ENCODE data around the gene SCRG1. TPM values are rescaled to one million over a fixed set of nuclear protein-coding genes. Genes with fewer than 3 reads are reported as not detected.

SCRG1 gene
- total RNA-seq, 2 donors from 2014 or later, result not detected

GRCh38 chr4:173401063-173401462, 2.1 kb upstream of the SCRG1 start:
- no peaks in the 10 kb centered on the region for H3K27me3 Mint-ChIP-seq (ENCODE audit: low read depth)
- H3K9me3 Mint-ChIP-seq, result no peaks in the 10 kb centered on the region
- H3K4me3 Mint-ChIP-seq, result no peak overlapping the region
- peaks cover 6% of the 10 kb centered on the region for H3K4me1 Mint-ChIP-seq (ENCODE audit: low read depth)
- DNase-seq (no peak), ATAC-seq (replicated peaks in 1 of 2) (no peak)
- no peaks in the 10 kb centered on the region for H3K36me3 Mint-ChIP-seq (ENCODE audit: insufficient read depth in 2 of 2)
- no peak overlapping the region for H3K27ac Mint-ChIP-seq

DNA sequence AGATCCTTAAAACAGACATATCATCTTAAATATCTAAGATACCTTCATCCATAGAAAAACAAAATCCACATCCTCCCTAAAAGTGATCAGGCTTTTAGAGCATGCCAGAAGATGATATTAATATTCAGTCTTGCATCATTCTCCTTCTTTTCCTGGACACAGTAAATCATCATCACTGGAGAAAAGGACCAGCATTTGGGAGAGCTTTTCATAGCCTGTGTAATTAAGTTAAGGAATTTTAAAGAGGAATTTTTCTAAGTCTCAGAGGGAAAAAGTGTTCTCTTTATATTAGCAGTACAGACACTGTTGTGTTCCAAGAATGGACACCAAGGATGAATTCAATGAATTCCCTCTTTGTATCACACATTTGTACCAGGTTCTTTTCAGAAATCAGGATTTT, 696 bp downstream of the SCRG1 start:
- ATAC-seq (replicated peaks in 1 of 2) (no peak), DNase-seq (no peak)
- Mint-ChIP-seq H3K27me3 (ENCODE audit: low read depth) (no peaks in the 10 kb centered on the region), H3K4me3 (no peak overlapping the region), H3K27ac (no peak overlapping the region), H3K9me3 (no peaks in the 10 kb centered on the region), H3K4me1 (ENCODE audit: low read depth) (no peaks in the 10 kb centered on the region), H3K36me3 (ENCODE audit: insufficient read depth in 2 of 2) (no peaks in the 10 kb centered on the region)

- H3K27me3 Mint-ChIP-seq (ENCODE audit: low read depth), result no peaks in the 10 kb centered on the region
- DNase-seq (no peak), ATAC-seq (replicated peaks in 1 of 2) (no peak)
- H3K9me3 Mint-ChIP-seq, result no peaks in the 10 kb centered on the region
- no peaks in the 10 kb centered on the region for H3K4me1 Mint-ChIP-seq (ENCODE audit: low read depth)
- H3K36me3 Mint-ChIP-seq (ENCODE audit: insufficient read depth in 2 of 2), result no peaks in the 10 kb centered on the region
- no peak overlapping the region for H3K4me3 Mint-ChIP-seq
- H3K27ac Mint-ChIP-seq, result no peak overlapping the region
Observed at GRCh38 chr4:173397604-173398003, 1.3 kb downstream of the SCRG1 start.

GRCh38 chr4:173391701-173392100, 7.2 kb downstream of the SCRG1 start:
- H3K27ac Mint-ChIP-seq, result no peak overlapping the region
- no peak overlapping the region for H3K4me3 Mint-ChIP-seq
- no peaks in the 10 kb centered on the region for H3K36me3 Mint-ChIP-seq (ENCODE audit: insufficient read depth in 2 of 2)
- H3K4me1 Mint-ChIP-seq (ENCODE audit: low read depth), result no peaks in the 10 kb centered on the region
- DNase-seq (no peak), ATAC-seq (replicated peaks in 1 of 2) (no peak)
- peaks cover 8% of the 10 kb centered on the region for H3K27me3 Mint-ChIP-seq (ENCODE audit: low read depth)
- no peaks in the 10 kb centered on the region for H3K9me3 Mint-ChIP-seq

DNA sequence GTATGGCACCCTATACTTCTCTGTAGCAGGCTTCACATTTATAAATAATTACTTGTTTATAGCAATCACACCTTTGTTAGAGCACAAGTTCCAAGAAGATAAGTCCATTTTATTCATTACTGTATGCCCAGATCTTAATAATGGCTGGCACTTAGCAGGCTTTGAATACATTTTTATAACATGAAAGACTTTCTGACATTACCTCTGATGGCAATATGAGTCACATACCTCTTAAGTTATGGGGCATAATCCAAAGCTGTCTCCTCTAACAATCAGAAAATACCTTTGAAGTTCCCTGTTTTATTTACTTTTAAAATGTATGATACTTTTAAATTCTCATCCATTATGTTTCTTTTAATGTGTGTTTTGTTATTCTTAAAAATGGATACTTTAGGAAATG, 12.2 kb downstream of the SCRG1 start:
- Mint-ChIP-seq H3K27me3 (ENCODE audit: low read depth) (peaks cover 8% of the 10 kb centered on the region), H3K9me3 (no peaks in the 10 kb centered on the region), H3K4me1 (ENCODE audit: low read depth) (no peaks in the 10 kb centered on the region), H3K36me3 (ENCODE audit: insufficient read depth in 2 of 2) (no peaks in the 10 kb centered on the region), H3K27ac (no peak overlapping the region), H3K4me3 (no peak overlapping the region)
- DNase-seq (no peak), ATAC-seq (replicated peaks in 1 of 2) (no peak)

- Mint-ChIP-seq H3K36me3 (ENCODE audit: insufficient read depth in 2 of 2) (no peaks in the 10 kb centered on the region), H3K4me1 (ENCODE audit: low read depth) (no peaks in the 10 kb centered on the region), H3K27ac (no peak overlapping the region), H3K9me3 (no peaks in the 10 kb centered on the region), H3K4me3 (no peak overlapping the region), H3K27me3 (ENCODE audit: low read depth) (no peaks in the 10 kb centered on the region)
- ATAC-seq (replicated peaks in 1 of 2) (no peak), DNase-seq (no peak)
Observed at GRCh38 chr4:173382349-173382748, 16.6 kb downstream of the SCRG1 start.

GRCh38 chr4:173381610-173382009, 17.3 kb downstream of the SCRG1 start:
- no peak overlapping the region for H3K27ac Mint-ChIP-seq
- DNase-seq (no peak), ATAC-seq (replicated peaks in 1 of 2) (no peak)
- no peaks in the 10 kb centered on the region for H3K36me3 Mint-ChIP-seq (ENCODE audit: insufficient read depth in 2 of 2)
- H3K4me3 Mint-ChIP-seq, result no peak overlapping the region
- H3K27me3 Mint-ChIP-seq (ENCODE audit: low read depth), result no peaks in the 10 kb centered on the region
- H3K9me3 Mint-ChIP-seq, result no peaks in the 10 kb centered on the region
- no peaks in the 10 kb centered on the region for H3K4me1 Mint-ChIP-seq (ENCODE audit: low read depth)

- DNase-seq (no peak), ATAC-seq (replicated peaks in 1 of 2) (no peak)
- Mint-ChIP-seq H3K27me3 (ENCODE audit: low read depth) (no peaks in the 10 kb centered on the region), H3K36me3 (ENCODE audit: insufficient read depth in 2 of 2) (no peaks in the 10 kb centered on the region), H3K27ac (no peak overlapping the region), H3K9me3 (no peaks in the 10 kb centered on the region), H3K4me1 (ENCODE audit: low read depth) (no peaks in the 10 kb centered on the region), H3K4me3 (no peak overlapping the region)
Observed at GRCh38 chr4:173380987-173381386, 17.9 kb downstream of the SCRG1 start.

GRCh38 chr4:173379929-173380328, 19.0 kb downstream of the SCRG1 start:
- Mint-ChIP-seq H3K4me3 (no peak overlapping the region), H3K4me1 (ENCODE audit: low read depth) (no peaks in the 10 kb centered on the region), H3K9me3 (no peaks in the 10 kb centered on the region), H3K36me3 (ENCODE audit: insufficient read depth in 2 of 2) (no peaks in the 10 kb centered on the region), H3K27ac (no peak overlapping the region), H3K27me3 (ENCODE audit: low read depth) (no peaks in the 10 kb centered on the region)
- DNase-seq (no peak), ATAC-seq (replicated peaks in 1 of 2) (no peak)

DNA sequence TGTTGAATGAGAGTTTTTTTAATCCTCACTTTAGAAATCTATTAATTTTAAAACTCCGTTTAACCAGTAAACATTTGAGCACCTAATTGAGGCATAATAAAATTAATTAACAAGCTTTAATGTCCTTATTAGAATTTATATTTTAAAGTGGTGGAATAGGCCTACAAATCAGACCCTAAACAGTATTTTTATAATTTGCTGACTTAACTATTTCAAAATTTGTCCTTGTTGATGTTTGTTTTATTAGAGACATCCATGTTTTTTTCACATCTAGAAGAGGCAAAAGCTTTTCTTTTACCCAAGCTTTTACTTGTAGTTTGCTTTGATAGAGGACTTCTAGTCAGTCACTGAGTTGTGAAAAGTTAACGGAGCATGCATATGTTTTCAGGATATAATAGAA, 24.3 kb downstream of the SCRG1 start:
- Mint-ChIP-seq H3K27me3 (ENCODE audit: low read depth) (no peaks in the 10 kb centered on the region), H3K36me3 (ENCODE audit: insufficient read depth in 2 of 2) (peaks cover 5 to 6% of the 10 kb centered on the region in 2 donors)
- ATAC-seq (replicated peaks in 1 of 2), result no peak

GRCh38 chr4:173371292-173372192, 27.4 kb downstream of the SCRG1 start:
- Mint-ChIP-seq H3K4me3 (peak overlapping the region; percentile 97 to 100), H3K27me3 (ENCODE audit: low read depth) (no peaks in the 10 kb centered on the region)

More for the DNA sequence above, 24.3 kb downstream of the SCRG1 start:
- Mint-ChIP-seq H3K27ac (no peak overlapping the region), H3K4me3 (no peak overlapping the region), H3K4me1 (ENCODE audit: low read depth) (peaks cover 12% of the 10 kb centered on the region), H3K9me3 (no peaks in the 10 kb centered on the region)
- DNase-seq, result no peak

DNA sequence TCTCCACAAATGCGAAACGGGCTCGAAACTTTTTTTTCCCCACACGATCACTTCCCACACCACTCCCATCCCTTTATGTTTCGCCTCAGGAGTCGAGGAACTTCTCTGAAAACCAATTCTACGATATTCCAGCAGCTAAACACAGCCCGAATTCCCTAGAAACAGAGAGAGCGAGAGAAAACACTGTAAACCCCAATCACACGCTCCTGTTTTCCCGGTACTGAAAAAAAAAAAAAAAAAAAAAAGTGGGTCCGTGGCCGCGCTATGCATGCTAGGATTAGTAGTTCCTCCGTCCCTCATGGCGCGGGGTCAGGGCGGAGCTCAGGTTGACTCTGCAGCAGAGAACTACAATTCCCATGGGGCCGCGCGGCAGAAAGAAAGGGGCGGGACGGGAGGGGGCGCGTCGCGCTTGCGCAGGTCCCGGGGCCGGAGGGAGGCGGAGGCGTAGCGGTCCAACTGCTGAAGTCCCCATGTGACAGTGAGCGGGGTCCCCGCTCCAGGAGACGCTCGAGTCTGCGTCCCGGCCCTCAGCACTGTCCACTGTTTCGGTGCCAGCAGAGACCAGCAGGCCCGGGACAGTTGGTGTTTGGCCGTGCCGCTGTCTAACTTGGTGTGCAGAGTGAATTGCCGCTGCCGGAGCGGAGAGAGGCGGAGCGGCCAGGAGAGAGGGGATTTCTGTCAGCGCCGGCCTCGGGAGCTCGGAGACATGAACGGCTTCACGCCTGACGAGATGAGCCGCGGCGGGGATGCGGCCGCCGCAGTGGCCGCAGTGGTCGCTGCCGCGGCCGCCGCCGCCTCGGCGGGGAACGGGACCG, 28.2 kb downstream of the SCRG1 start, which contains the start of gene SAP30:
SAP30 (plus strand) TSS at position 478 of the 815 bp plus-strand sequence; CDS start at position 707, 229 bp downstream.
- Mint-ChIP-seq H3K36me3 (ENCODE audit: insufficient read depth in 2 of 2) (peaks cover 5 to 6% of the 10 kb centered on the region in 2 donors), H3K4me3 (peak within 1 kb of the TSS; percentile 97 to 100), H3K27ac (peak within 1 kb of the TSS; percentile 98), H3K9me3 (no peaks in the 10 kb centered on the region), H3K27me3 (ENCODE audit: low read depth) (no peaks in the 10 kb centered on the region), H3K4me1 (ENCODE audit: low read depth) (peaks cover 35% of the 10 kb centered on the region)
- peak; percentile 87 to 89 for ATAC-seq (replicated peaks in 1 of 2)
- peak; percentile 92 to 96 for DNase-seq

More at GRCh38 chr4:173371292-173372192, 27.4 kb downstream of the SCRG1 start:
- Mint-ChIP-seq H3K4me1 (ENCODE audit: low read depth) (peaks cover 35% of the 10 kb centered on the region), H3K36me3 (ENCODE audit: insufficient read depth in 2 of 2) (peaks cover 5 to 6% of the 10 kb centered on the region in 2 donors), H3K27ac (peak overlapping the region; percentile 50), H3K9me3 (no peaks in the 10 kb centered on the region)
- DNase-seq (peak; percentile 41 to 44), ATAC-seq (replicated peaks in 1 of 2) (peak; percentile 28)

- Mint-ChIP-seq H3K4me3 (peak overlapping the region; percentile 97 to 100), H3K4me1 (ENCODE audit: low read depth) (peaks cover 35% of the 10 kb centered on the region), H3K9me3 (no peaks in the 10 kb centered on the region), H3K27me3 (ENCODE audit: low read depth) (no peaks in the 10 kb centered on the region), H3K27ac (peak overlapping the region; percentile 98), H3K36me3 (ENCODE audit: insufficient read depth in 2 of 2) (peaks cover 5 to 6% of the 10 kb centered on the region in 2 donors)
- peak in 1 of 2 donors; percentile 64 for DNase-seq
- ATAC-seq (replicated peaks in 1 of 2), result peak; percentile 23 to 41
Observed at GRCh38 chr4:173370130-173370476, 28.8 kb downstream of the SCRG1 start.

Measured in activated T-cell treated with anti-CD3 and anti-CD28 coated beads, Interleukin-2, amount 50 U/mL, for 72 hours (primary cell).